ENCODE measurements around the gene RCAN2. TPM values are rescaled to one million over a fixed set of nuclear protein-coding genes. Genes with fewer than 3 reads are reported as not detected.

The RCAN2 gene
- total RNA-seq, 1 donor from 2014 or later = 11.7 TPM

DNA sequence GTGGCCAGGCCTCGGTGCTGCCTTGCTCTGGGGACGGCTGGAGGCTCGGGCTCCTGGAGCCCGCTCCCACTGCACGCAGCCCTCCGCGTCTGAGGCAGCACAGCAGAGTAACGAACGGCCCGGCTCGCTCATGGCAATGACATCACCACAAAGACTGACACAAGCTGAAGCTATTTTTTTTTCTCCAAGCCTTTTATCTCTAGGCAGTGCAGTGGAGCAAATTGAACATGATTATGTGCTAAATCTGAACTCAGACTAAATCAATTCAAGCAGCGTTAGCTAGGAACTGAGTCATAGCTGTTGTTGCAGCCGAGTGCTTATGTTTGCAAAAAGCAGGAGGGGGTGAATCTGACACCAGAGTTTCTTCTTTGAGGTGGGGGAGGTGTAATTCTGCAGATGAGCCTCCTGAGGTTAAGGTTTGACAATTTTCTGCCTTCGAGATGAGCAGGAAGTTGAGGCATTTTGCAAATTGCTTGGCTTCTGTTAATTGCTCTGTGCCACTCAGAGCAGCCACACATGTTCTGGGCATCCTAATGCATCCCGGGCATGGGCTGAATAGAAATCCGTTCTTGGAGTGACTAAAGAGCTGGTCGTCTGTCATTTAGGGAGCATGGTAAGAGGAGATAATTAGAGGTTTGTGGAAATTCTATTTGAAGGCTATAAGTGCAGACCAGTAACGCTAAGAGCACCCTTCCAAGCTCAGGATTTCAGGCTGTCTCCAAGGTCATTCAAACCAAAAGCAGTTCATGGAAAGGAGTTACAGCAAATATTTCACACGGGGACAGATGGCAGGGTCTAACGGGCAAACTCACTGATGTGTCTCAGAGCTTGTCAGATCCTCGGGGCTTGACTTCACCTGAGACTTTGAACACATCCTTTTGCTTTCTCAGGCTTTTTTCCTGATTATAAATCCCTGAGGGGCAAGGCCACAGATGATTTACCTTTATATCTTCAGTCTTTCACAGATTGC, 165.4 kb downstream of the RCAN2 start:
- H3K27me3 ChIP-seq = no peaks in the 10 kb centered on the region
- DNase-seq (no peak), ATAC-seq (no peak)
- H3K9me3 ChIP-seq = no peaks in the 10 kb centered on the region
- TF ChIP-seq, protein P1, sequence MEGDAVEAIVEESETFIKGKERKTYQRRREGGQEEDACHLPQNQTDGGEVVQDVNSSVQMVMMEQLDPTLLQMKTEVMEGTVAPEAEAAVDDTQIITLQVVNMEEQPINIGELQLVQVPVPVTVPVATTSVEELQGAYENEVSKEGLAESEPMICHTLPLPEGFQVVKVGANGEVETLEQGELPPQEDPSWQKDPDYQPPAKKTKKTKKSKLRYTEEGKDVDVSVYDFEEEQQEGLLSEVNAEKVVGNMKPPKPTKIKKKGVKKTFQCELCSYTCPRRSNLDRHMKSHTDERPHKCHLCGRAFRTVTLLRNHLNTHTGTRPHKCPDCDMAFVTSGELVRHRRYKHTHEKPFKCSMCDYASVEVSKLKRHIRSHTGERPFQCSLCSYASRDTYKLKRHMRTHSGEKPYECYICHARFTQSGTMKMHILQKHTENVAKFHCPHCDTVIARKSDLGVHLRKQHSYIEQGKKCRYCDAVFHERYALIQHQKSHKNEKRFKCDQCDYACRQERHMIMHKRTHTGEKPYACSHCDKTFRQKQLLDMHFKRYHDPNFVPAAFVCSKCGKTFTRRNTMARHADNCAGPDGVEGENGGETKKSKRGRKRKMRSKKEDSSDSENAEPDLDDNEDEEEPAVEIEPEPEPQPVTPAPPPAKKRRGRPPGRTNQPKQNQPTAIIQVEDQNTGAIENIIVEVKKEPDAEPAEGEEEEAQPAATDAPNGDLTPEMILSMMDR (IDR thresholded peaks at IDR 0.05) = no peak
- H3K27ac ChIP-seq = no peak overlapping the region
- no peaks in the 10 kb centered on the region for H3K4me1 ChIP-seq
- no peak overlapping the region for H3K4me3 ChIP-seq
- no peaks in the 10 kb centered on the region for H3K36me3 ChIP-seq
- intact Hi-C loops (cut with DNase I) = no loop called here

DNA sequence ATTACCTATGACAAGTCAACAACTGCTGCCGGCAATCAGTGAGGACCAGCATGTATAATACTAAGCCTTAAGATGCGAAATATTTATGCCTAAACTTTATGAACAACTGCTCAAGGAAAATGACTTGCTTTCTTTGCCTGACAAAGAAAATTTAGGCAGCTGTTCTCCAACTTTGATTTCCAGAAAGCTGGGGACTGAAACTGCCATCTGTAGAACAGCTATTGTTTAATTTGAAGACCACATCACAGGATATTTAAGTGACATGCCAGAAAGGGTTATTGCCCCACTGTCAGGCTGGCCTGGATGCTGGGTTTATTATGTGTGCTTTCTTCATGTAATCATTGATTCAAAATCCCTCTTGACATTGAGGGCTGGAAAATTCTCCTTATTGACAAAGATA, 166.5 kb downstream of the RCAN2 start:
- H3K9me3 ChIP-seq = no peaks in the 10 kb centered on the region
- DNase-seq (no peak), ATAC-seq (no peak)
- H3K4me1 ChIP-seq = no peaks in the 10 kb centered on the region
- H3K27me3 ChIP-seq = no peaks in the 10 kb centered on the region
- H3K36me3 ChIP-seq = no peaks in the 10 kb centered on the region
- intact Hi-C loops (cut with DNase I) = no loop called here
- TF ChIP-seq, protein P1 (IDR thresholded peaks at IDR 0.05) = no peak
- no peak overlapping the region for H3K27ac ChIP-seq
- no peak overlapping the region for H3K4me3 ChIP-seq

DNA sequence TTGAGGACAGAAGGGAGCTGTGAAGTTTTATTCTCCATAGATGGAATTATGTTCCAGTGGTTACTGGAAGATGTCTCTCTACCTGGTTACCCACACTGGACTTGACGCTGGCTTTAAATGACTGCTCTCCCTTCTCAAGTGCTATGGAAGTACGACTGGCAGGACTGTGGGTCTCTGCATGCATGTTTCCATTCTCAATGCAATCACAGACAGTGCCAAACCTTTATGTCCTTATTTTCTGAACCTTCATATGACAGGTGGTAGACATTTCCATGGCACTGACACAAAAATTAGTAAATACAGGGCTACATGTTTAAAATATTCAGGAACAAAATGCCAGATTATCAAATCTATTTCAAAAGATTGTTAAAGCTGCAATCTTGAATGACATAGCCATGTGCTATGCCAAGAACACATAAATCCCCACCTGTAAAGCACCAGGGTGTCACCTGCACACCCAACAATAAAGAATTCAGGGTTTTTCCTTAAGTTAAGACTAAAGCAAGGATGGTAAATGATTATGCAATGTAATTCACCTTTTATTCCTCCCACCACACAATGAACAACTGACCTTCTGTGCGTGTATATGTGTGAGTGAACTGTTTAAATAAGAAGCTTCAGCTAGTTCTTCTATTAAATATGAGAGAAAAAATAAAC, 167.2 kb downstream of the RCAN2 start:
- TF ChIP-seq, protein P1 (IDR thresholded peaks at IDR 0.05) = no peak

DNA sequence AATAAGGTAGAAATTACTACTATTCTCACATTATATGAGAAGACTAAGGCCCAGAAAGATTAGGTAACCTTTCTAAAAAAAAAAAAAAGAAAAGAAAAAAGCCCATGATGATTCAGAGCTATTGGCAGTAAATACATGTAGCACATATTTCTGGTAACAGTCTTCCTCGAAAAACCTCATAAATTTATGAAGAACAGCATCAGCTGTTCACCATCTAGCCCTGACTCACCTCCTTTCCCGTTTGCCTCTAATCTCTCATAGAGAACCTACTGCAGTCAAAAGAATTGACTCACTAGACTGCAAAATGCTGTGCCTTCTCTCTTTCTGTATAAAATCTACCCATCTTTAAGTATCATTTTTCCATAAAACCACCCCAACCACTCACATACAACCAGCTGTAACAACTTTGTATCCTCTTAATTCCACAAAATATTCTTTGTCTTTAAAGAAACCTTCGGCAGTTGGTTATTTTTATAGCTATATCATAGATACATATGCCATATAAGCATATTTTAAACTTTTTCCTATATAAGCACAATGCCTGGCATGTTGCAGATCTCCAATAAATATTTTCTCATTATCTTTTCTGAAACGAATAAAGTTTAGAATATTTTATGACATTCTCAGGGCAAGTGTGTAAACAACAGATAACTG, 167.8 kb downstream of the RCAN2 start:
- DNase-seq (no peak), ATAC-seq (no peak)
- no peaks in the 10 kb centered on the region for H3K27me3 ChIP-seq
- TF ChIP-seq, protein P1 (IDR thresholded peaks at IDR 0.05) = no peak
- no peak overlapping the region for H3K4me3 ChIP-seq
- intact Hi-C loops (cut with DNase I) = no loop called here
- no peaks in the 10 kb centered on the region for H3K4me1 ChIP-seq
- H3K9me3 ChIP-seq = no peaks in the 10 kb centered on the region
- no peak overlapping the region for H3K27ac ChIP-seq
- no peaks in the 10 kb centered on the region for H3K36me3 ChIP-seq

More for the DNA sequence above, 167.2 kb downstream of the RCAN2 start:
- DNase-seq (no peak), ATAC-seq (no peak)
- H3K27me3 ChIP-seq = no peaks in the 10 kb centered on the region
- no peak overlapping the region for H3K27ac ChIP-seq
- intact Hi-C loops (cut with DNase I) = no loop called here
- no peaks in the 10 kb centered on the region for H3K9me3 ChIP-seq
- H3K36me3 ChIP-seq = no peaks in the 10 kb centered on the region
- H3K4me3 ChIP-seq = no peak overlapping the region
- H3K4me1 ChIP-seq = no peaks in the 10 kb centered on the region

DNA sequence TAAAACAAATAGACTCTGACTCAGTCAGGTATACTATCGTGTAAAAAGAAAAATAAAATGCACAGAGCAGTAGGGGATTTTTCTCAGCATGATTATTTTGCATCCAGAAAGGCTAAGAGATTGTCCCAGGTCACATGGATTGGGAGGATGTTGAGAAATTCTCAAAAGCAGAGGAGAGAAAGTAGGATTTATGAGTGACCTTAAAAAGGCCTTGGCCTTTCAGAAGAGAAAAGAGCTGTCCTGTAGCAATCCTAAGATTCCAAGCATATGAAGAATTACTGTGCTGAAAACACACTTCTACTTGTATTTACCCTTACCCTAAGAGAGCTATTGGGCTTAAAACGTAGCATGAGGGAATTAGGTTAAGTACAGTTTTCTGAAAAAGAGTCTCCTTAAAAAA, 170.7 kb downstream of the RCAN2 start:
- intact Hi-C loops (cut with DNase I) = no loop called here
- DNase-seq (no peak), ATAC-seq (no peak)
- H3K36me3 ChIP-seq = no peaks in the 10 kb centered on the region
- H3K9me3 ChIP-seq = no peaks in the 10 kb centered on the region
- TF ChIP-seq, protein P1 (IDR thresholded peaks at IDR 0.05) = no peak
- H3K4me1 ChIP-seq = no peaks in the 10 kb centered on the region
- no peak overlapping the region for H3K27ac ChIP-seq
- no peaks in the 10 kb centered on the region for H3K27me3 ChIP-seq
- no peak overlapping the region for H3K4me3 ChIP-seq

Measured in upper lobe of right lung (tissue), 1 donor.